ENCODE results near the gene PRRX2. TPM values are rescaled to one million over a fixed set of nuclear protein-coding genes. Genes with fewer than 3 reads are reported as not detected.

PRRX2 gene
- total and polyA plus RNA-seq, 2 experiments from 2014 or later = 141 to 169 TPM

DNA sequence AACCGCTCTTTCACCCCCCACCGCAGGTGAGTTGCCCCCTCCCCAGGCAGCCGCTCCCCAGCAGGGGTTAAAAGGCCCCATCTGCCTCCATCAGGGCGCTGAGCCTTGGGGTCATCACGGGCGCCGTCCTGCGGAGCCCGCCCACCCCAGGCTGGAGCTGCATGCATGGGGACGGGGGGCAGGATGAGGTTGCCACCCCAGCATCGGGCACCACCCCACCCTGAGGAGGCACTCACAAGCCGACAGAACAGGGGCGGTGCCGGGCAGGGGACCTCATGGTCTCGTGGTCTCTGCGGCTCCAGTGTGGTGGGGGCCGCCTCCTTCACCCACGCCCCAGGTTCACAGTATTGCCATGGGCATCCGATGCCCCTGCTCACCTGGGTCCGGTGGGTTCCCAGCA lies 70.9 kb downstream of the PRRX2 start:
- Histone ChIP-seq H3K79me2 (ENCODE audit: insufficient read depth) (no peaks in the 10 kb centered on the region), H3K4me2 (ENCODE audit: unreplicated experiment) (no peak overlapping the region), H3K4me1 (ENCODE audit: insufficient read depth) (no peaks in the 10 kb centered on the region), H3K27ac (no peak overlapping the region), H3K9ac (no peak overlapping the region), H3K9me2 (ENCODE audit: insufficient read depth) (no peaks in the 10 kb centered on the region), H3K36me3 (ENCODE audit: low read depth) (no peaks in the 10 kb centered on the region), H3K9me3 (ENCODE audit: low read depth) (no peaks in the 10 kb centered on the region), H2AFZ (no peak overlapping the region), H3F3A (ENCODE audit: insufficient read depth) (no peaks in the 10 kb centered on the region), H3K27me3 (replicated peaks; ENCODE audit: insufficient read depth) (no peaks in the 10 kb centered on the region), H4K20me1 (ENCODE audit: insufficient read depth) (no peaks in the 10 kb centered on the region), H3K4me3 (no peak overlapping the region)
- in situ Hi-C loops (cut with MboI) = loop anchor here (5.0 kb wide), 1 partner anchor 46 kb away; no protein-coding TSS in a partner anchor
- WGBS, 2 experiments (ENCODE audit: low coverage in 1 of 2, low lambda C conversion rate in 2 of 2, missing lambda C conversion rate in 2 of 2) = 60 to 62% methylated on average over 18 to 19 of the region's 20 CpGs
- TF ChIP-seq EZH2 (IDR thresholded peaks at IDR 0.05; ENCODE audit: insufficient read depth, poor library complexity, severe bottlenecking) = no peak
- no peak for TF ChIP-seq EZH2phosphoT487 (IDR thresholded peaks at IDR 0.05; ENCODE audit: insufficient read depth, low read depth)
- no peak for DNase-seq

DNA sequence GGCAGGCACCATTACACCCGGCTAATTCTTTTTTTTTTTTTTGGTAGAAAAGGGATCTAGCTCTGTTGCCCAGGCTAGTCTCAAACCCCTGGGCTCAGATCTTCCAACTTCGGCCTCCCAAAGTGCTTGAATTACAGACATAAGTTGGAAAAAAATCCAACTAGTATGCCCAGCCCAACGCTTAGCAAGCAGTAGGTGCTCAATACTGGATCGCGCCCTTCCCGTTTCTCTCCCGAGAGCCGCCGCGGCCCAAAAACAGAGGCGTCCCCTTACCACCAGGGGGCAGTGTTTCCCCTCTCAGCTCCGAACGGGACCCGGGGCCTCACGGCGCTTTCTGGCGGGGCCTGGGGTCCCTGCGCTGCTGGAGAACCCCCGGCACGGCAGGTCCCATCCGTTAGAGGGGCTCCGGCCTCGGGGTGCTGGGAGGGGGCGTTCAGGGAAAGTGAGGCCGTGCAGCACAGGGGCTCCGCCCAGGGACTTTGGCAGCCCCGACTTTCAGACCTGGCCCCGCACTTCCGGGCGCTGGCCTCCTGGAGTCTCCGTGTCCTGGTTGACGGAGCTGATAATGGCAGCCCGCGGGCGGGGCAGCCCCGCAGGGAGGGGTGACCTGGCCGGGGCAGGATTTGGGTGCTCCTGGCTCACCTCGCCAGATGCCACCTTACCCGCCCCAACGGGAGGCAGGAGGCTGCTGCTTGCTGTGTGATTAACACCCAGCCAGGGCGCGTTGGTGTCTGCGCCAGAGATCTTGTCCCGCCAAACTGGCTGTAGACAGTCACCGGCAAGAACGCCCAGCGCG lies 72.2 kb downstream of the PRRX2 start:
- H3K9ac ChIP-seq = peak overlapping the region; percentile 82
- H3K4me2 ChIP-seq (ENCODE audit: unreplicated experiment) = peak overlapping the region; percentile 83
- H3K4me3 ChIP-seq = peak overlapping the region; percentile 76
- H4K20me1 ChIP-seq (ENCODE audit: insufficient read depth) = no peaks in the 10 kb centered on the region
- no peak overlapping the region for H3K27ac ChIP-seq
- H3F3A ChIP-seq (ENCODE audit: insufficient read depth) = no peaks in the 10 kb centered on the region
- no peaks in the 10 kb centered on the region for H3K79me2 ChIP-seq (ENCODE audit: insufficient read depth)
- H3K36me3 ChIP-seq (ENCODE audit: low read depth) = no peaks in the 10 kb centered on the region
- no peaks in the 10 kb centered on the region for H3K9me3 ChIP-seq (ENCODE audit: low read depth)
- H2AFZ ChIP-seq = peak overlapping the region; percentile 83
- H3K9me2 ChIP-seq (ENCODE audit: insufficient read depth) = no peaks in the 10 kb centered on the region
- WGBS, 2 experiments (ENCODE audit: low coverage in 1 of 2, low lambda C conversion rate in 2 of 2, missing lambda C conversion rate in 2 of 2) = 4% methylated on average over 45 to 47 of the region's 48 CpGs
- peak; percentile 89 for DNase-seq
- TF ChIP-seq EZH2 (IDR thresholded peaks at IDR 0.05; ENCODE audit: insufficient read depth, poor library complexity, severe bottlenecking) (no peak), EZH2phosphoT487 (IDR thresholded peaks at IDR 0.05; ENCODE audit: insufficient read depth, low read depth) (no peak)
- no peaks in the 10 kb centered on the region for H3K27me3 ChIP-seq (replicated peaks; ENCODE audit: insufficient read depth)
- no peaks in the 10 kb centered on the region for H3K4me1 ChIP-seq (ENCODE audit: insufficient read depth)
- in situ Hi-C loops (cut with MboI) = loop anchor here (5.0 kb wide), 1 partner anchor 45 kb away; no protein-coding TSS in a partner anchor

DNA sequence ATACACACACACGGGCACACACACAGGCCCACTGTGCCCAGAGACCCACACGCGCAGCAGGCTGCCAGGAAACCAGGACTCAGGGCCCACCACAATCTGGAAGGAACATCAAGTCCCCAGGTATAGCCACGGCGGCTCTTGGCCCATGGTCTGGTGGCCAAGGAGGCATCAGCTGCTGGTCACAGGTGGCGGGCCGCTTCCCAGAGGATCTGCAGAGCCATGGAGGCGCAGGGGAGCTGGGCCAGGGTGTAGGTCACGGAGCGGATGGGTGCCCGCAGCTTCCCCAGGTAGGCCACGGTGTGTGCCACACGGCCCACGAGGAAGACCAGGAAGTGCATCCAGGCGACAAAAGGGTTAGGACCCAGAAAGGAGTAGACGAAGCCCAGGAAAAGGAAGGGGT lies 74.0 kb downstream of the PRRX2 start:
- WGBS, 2 experiments (ENCODE audit: low coverage in 1 of 2, low lambda C conversion rate in 2 of 2, missing lambda C conversion rate in 2 of 2) = 96 to 98% methylated on average over 16 of the region's 16 CpGs
- Histone ChIP-seq H3F3A (ENCODE audit: insufficient read depth) (no peaks in the 10 kb centered on the region), H3K4me3 (no peak overlapping the region), H3K79me2 (ENCODE audit: insufficient read depth) (no peaks in the 10 kb centered on the region), H2AFZ (no peak overlapping the region), H3K9me2 (ENCODE audit: insufficient read depth) (no peaks in the 10 kb centered on the region), H3K27ac (no peak overlapping the region), H3K4me2 (ENCODE audit: unreplicated experiment) (no peak overlapping the region), H3K9me3 (ENCODE audit: low read depth) (no peaks in the 10 kb centered on the region), H3K4me1 (ENCODE audit: insufficient read depth) (no peaks in the 10 kb centered on the region), H3K36me3 (ENCODE audit: low read depth) (no peaks in the 10 kb centered on the region), H4K20me1 (ENCODE audit: insufficient read depth) (no peaks in the 10 kb centered on the region), H3K27me3 (replicated peaks; ENCODE audit: insufficient read depth) (no peaks in the 10 kb centered on the region), H3K9ac (no peak overlapping the region)
- DNase-seq = no peak
- in situ Hi-C loops (cut with MboI) = loop anchor here (5.0 kb wide), 1 partner anchor 43 kb away; no protein-coding TSS in a partner anchor
- no peak for TF ChIP-seq EZH2 (IDR thresholded peaks at IDR 0.05; ENCODE audit: insufficient read depth, poor library complexity, severe bottlenecking)
- no peak for TF ChIP-seq EZH2phosphoT487 (IDR thresholded peaks at IDR 0.05; ENCODE audit: insufficient read depth, low read depth)

DNA sequence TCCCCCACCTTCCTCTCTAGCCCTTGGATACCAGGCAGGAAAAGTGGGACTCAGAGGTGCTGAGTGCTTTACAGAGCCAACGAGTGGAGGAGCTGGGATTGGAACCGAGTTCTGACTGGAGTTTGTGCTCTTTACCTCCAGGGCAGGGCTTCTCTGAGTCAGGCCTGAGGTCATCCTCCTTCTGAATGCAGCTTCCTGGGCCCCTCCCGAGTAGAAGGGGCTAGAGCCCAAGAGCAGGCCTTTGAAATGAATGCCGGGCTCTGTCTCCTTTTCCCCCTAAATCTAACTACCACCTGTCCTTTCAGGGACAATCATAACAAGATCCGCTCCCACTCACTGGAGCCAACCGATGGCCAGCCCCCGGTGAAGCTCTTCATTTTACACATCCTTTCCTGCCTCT lies 74.7 kb downstream of the PRRX2 start:
- Histone ChIP-seq H3K4me2 (ENCODE audit: unreplicated experiment) (no peak overlapping the region), H2AFZ (no peak overlapping the region), H3K4me3 (no peak overlapping the region), H4K20me1 (ENCODE audit: insufficient read depth) (no peaks in the 10 kb centered on the region), H3K27me3 (replicated peaks; ENCODE audit: insufficient read depth) (no peaks in the 10 kb centered on the region), H3K27ac (no peak overlapping the region), H3F3A (ENCODE audit: insufficient read depth) (no peaks in the 10 kb centered on the region), H3K4me1 (ENCODE audit: insufficient read depth) (no peaks in the 10 kb centered on the region), H3K9ac (no peak overlapping the region), H3K9me3 (ENCODE audit: low read depth) (no peaks in the 10 kb centered on the region), H3K79me2 (ENCODE audit: insufficient read depth) (no peaks in the 10 kb centered on the region), H3K36me3 (ENCODE audit: low read depth) (no peaks in the 10 kb centered on the region), H3K9me2 (ENCODE audit: insufficient read depth) (no peaks in the 10 kb centered on the region)
- TF ChIP-seq EZH2 (IDR thresholded peaks at IDR 0.05; ENCODE audit: insufficient read depth, poor library complexity, severe bottlenecking) (no peak), EZH2phosphoT487 (IDR thresholded peaks at IDR 0.05; ENCODE audit: insufficient read depth, low read depth) (no peak)
- WGBS, 2 experiments (ENCODE audit: low coverage in 1 of 2, low lambda C conversion rate in 2 of 2, missing lambda C conversion rate in 2 of 2) = 57 to 59% methylated on average over 7 of the region's 7 CpGs
- DNase-seq = no peak
- in situ Hi-C loops (cut with MboI) = no loop called here
